WTC11 (cell line): ENCODE data around the gene RAX2. TPM values are rescaled to one million over a fixed set of nuclear protein-coding genes. Genes with fewer than 3 reads are reported as not detected.

Source experiments
- ATAC-seq: fragments of 200-7000 bp; cut with Tn5 transposase; 2 replicates; pipeline ENCODE4 v1.10.0; 2021; ENCODE audit warnings: mild to moderate bottlenecking, moderate library complexity
- CTCF ChIA-PET: fragments of 300-600 bp; sonication (Branson Sonifier 250); formaldehyde crosslinking; loops from one replicate; lab custom pipeline; 2021; ENCODE audit warnings: antibody characterized with exemption; lab: Charles Lee
- POLR2A ChIA-PET: fragments of 350-600 bp; sonication (Branson Sonifier 250); formaldehyde crosslinking; loops from one replicate; lab custom pipeline; 2021; ENCODE audit warnings: antibody characterized with exemption; lab: Charles Lee
- DNase-seq: peaks from one replicate; pipeline ENCODE4 v3.0.0; 2021; ENCODE audit warnings: low spot score
- H3K27ac Mint-ChIP-seq: 2 replicates; pipeline ENCODE4 v1.8.0; 2021; ENCODE audit warnings: mixed read lengths
- H3K27me3 Mint-ChIP-seq: 2 replicates; pipeline ENCODE4 v1.8.0; 2021; ENCODE audit warnings: low read depth, mild to moderate bottlenecking, moderate library complexity, mixed read lengths
- H3K36me3 Mint-ChIP-seq: 2 replicates; pipeline ENCODE4 v1.8.0; 2021; ENCODE audit warnings: mixed read lengths
- H3K4me1 Mint-ChIP-seq: 2 replicates; pipeline ENCODE4 v1.8.0; 2022; ENCODE audit warnings: mixed read lengths
- H3K4me3 Mint-ChIP-seq: 2 replicates; pipeline ENCODE4 v1.8.0; 2021; ENCODE audit warnings: mild to moderate bottlenecking, moderate library complexity, mixed read lengths
- H3K9me3 Mint-ChIP-seq: 2 replicates; pipeline ENCODE4 v1.8.0; 2021; ENCODE audit warnings: mixed read lengths
- AR ChIP-seq: fragments of 250-450 bp; sonication (Bioruptor Pico); IDR thresholded peaks from 2 replicates; pipeline ENCODE4 v1.9.0; 2021; ENCODE audit warnings: mild to moderate bottlenecking
- ATF3 ChIP-seq: sonication (generic); formaldehyde crosslinking; conservative IDR thresholded peaks from 2 replicates; pipeline ENCODE4 v1.8.1; 2022; ENCODE audit warnings: mild to moderate bottlenecking, missing genetic modification reagents
- CTCF ChIP-seq: fragments of 200-600 bp; IDR thresholded peaks from 2 replicates; pipeline ENCODE4 v1.8.0; 2022; ENCODE audit warnings: antibody characterized with exemption
- FOXJ3 ChIP-seq: sonication (generic); formaldehyde crosslinking; IDR thresholded peaks from 2 replicates; pipeline ENCODE4 v1.9.0; 2021; ENCODE audit warnings: missing genetic modification reagents, mild to moderate bottlenecking, borderline replicate concordance
- FOXK1 ChIP-seq: sonication (generic); formaldehyde crosslinking; IDR thresholded peaks from 2 replicates; pipeline ENCODE4 v1.8.0; 2022; ENCODE audit warnings: mild to moderate bottlenecking, moderate library complexity, missing genetic modification reagents
- FOXP1 ChIP-seq: sonication (generic); formaldehyde crosslinking; IDR thresholded peaks from 2 replicates; pipeline ENCODE4 v1.8.0; 2022; ENCODE audit warnings: missing genetic modification reagents, mild to moderate bottlenecking, moderate library complexity, borderline replicate concordance
- FOXP4 ChIP-seq: sonication (generic); formaldehyde crosslinking; IDR thresholded peaks from 2 replicates; pipeline ENCODE4 v1.8.0; 2022; ENCODE audit warnings: mild to moderate bottlenecking, missing genetic modification reagents
- GRHL2 ChIP-seq: fragments of 250-450 bp; sonication (Bioruptor Pico); IDR thresholded peaks from 2 replicates; pipeline ENCODE4 v1.8.0; 2022; ENCODE audit warnings: mild to moderate bottlenecking, moderate library complexity; ENCODE audit not compliant: insufficient replicate concordance, severe bottlenecking
- KAT7 ChIP-seq: sonication (generic); formaldehyde crosslinking; IDR thresholded peaks from 2 replicates; pipeline ENCODE4 v1.8.1; 2023; ENCODE audit warnings: missing genetic modification reagents, mild to moderate bottlenecking, borderline replicate concordance
- MAX ChIP-seq: sonication (generic); formaldehyde crosslinking; IDR thresholded peaks from 2 replicates; pipeline ENCODE4 v1.8.0; 2022; ENCODE audit warnings: mild to moderate bottlenecking, missing genetic modification reagents
- MXD4 ChIP-seq: fragments of 250-450 bp; sonication (Bioruptor Pico); IDR thresholded peaks from 2 replicates; pipeline ENCODE4 v1.8.0; 2021; ENCODE audit warnings: mild to moderate bottlenecking, moderate library complexity, borderline replicate concordance
- NFYB ChIP-seq: sonication (generic); formaldehyde crosslinking; conservative IDR thresholded peaks from 2 replicates; pipeline ENCODE4 v1.8.0; 2022; ENCODE audit warnings: low read depth, missing genetic modification reagents
- NR1H2 ChIP-seq: sonication (generic); formaldehyde crosslinking; IDR thresholded peaks from 2 replicates; pipeline ENCODE4 v1.9.0; 2021; ENCODE audit warnings: mild to moderate bottlenecking, moderate library complexity, missing genetic modification reagents
- PREB ChIP-seq: sonication (generic); formaldehyde crosslinking; IDR thresholded peaks from 2 replicates; pipeline ENCODE4 v1.8.1; 2022; ENCODE audit warnings: mild to moderate bottlenecking, missing genetic modification reagents, moderate library complexity, borderline replicate concordance
- RELA ChIP-seq: sonication (generic); formaldehyde crosslinking; IDR thresholded peaks from 2 replicates; pipeline ENCODE4 v1.8.1; 2022; ENCODE audit warnings: missing genetic modification reagents, mild to moderate bottlenecking, borderline replicate concordance
- SMAD3 ChIP-seq: sonication (generic); formaldehyde crosslinking; IDR thresholded peaks from 2 replicates; pipeline ENCODE4 v1.8.0; 2022; ENCODE audit warnings: missing genetic modification reagents, mild to moderate bottlenecking, borderline replicate concordance
- SMAD4 ChIP-seq: sonication (generic); formaldehyde crosslinking; IDR thresholded peaks from 2 replicates; pipeline ENCODE4 v1.8.0; 2022; ENCODE audit warnings: mild to moderate bottlenecking, missing genetic modification reagents
- ZBTB21 ChIP-seq: sonication (generic); formaldehyde crosslinking; IDR thresholded peaks from 2 replicates; pipeline ENCODE4 v1.8.1; 2023; ENCODE audit warnings: mild to moderate bottlenecking, missing genetic modification reagents, borderline replicate concordance
- ZNF121 ChIP-seq: sonication (generic); formaldehyde crosslinking; IDR thresholded peaks from 2 replicates; pipeline ENCODE4 v1.8.0; 2023; ENCODE audit warnings: missing genetic modification reagents
- ZNF263 ChIP-seq: sonication (generic); formaldehyde crosslinking; IDR thresholded peaks from 2 replicates; pipeline ENCODE4 v1.8.1; 2022; ENCODE audit warnings: low read depth, mild to moderate bottlenecking, moderate library complexity, missing genetic modification reagents
- ZNF512 ChIP-seq: sonication (generic); formaldehyde crosslinking; IDR thresholded peaks from 2 replicates; pipeline ENCODE4 v1.8.1; 2022; ENCODE audit warnings: missing genetic modification reagents, borderline replicate concordance
- total RNA-seq: library from RNA; stranded (reverse); gene quantifications from 3 replicates; pipeline ENCODE4 v1.2.3, GENCODE V29; 2021

The RAX2 gene
- total RNA-seq, 1 experiment from 2014 or later = 0.09 TPM

- TF ChIP-seq ATF3 (CRISPR knock-in tag) (no peak), ZNF512 (CRISPR knock-in tag) (no peak)
Observed at GRCh38 chr19:3776479-3777040, 4.5 kb upstream of the RAX2 start (continued).

- ATAC-seq (no peak), DNase-seq (no peak)
- peaks cover 5% of the 10 kb centered on the region for H3K4me1 Mint-ChIP-seq
- CTCF ChIA-PET = interaction anchor here (2.9 kb wide), 1 partner anchor 47 kb away, joined by 10 read pairs; no protein-coding TSS in a partner anchor
- H3K27me3 Mint-ChIP-seq = no peaks in the 10 kb centered on the region
- H3K9me3 Mint-ChIP-seq = peaks cover 1% of the 10 kb centered on the region
- POLR2A ChIA-PET = interaction anchor here (0.9 kb wide), 1 partner anchor 14 kb away, joined by 3 read pairs; the partner anchor contains the start of gene MRPL54
- TF ChIP-seq FOXJ3 (no peak), FOXP4 (no peak), MXD4 (CRISPR knock-in tag) (no peak), AR (CRISPR knock-in tag) (no peak), MAX (CRISPR knock-in tag) (no peak), SMAD4 (CRISPR knock-in tag) (no peak), PREB (CRISPR knock-in tag) (no peak), FOXK1 (no peak), ZNF263 (CRISPR knock-in tag) (no peak), ZBTB21 (CRISPR knock-in tag) (no peak), NFYB (CRISPR knock-in tag) (no peak), GRHL2 (CRISPR knock-in tag) (no peak), SMAD3 (CRISPR knock-in tag) (no peak), RELA (CRISPR knock-in tag) (no peak), KAT7 (no peak), ATF3 (CRISPR knock-in tag) (no peak), CTCF (no peak), FOXP1 (CRISPR knock-in tag) (no peak), NR1H2 (CRISPR knock-in tag) (no peak), ZNF121 (no peak)
- no peak overlapping the region for H3K4me3 Mint-ChIP-seq
- no peak overlapping the region for H3K27ac Mint-ChIP-seq
- peaks cover under 1% of the 10 kb centered on the region; the same call in 1 of the 2 replicates for H3K36me3 Mint-ChIP-seq
Observed at GRCh38 chr19:3775831-3776230, 3.8 kb upstream of the RAX2 start.
